ENCODE results near the gene NOC3L. TPM values are rescaled to one million over a fixed set of nuclear protein-coding genes. Genes with fewer than 3 reads are reported as not detected.
"Not testable (repeated sequence)": the region's sequence is repeated elsewhere in the genome, so short reads cannot be mapped to it uniquely, and the experiment has no call there.

NOC3L gene
- 32.6 TPM for total RNA-seq

GRCh38 chr10:94362360-94363250, at the start of gene NOC3L:
Gene NOC3L (minus strand): TSS chr10:94362939. CDS start chr10:94362838, 101 bp downstream.
- peak; percentile 94 for DNase-seq

GRCh38 chr10:94412449-94412848, 49.7 kb upstream of the NOC3L start:
- DNase-seq: no peak

- no peak for DNase-seq
These were observed 48.6 kb upstream of the NOC3L start for GRCh38 chr10:94411304-94411703.

- no peak for DNase-seq
These were observed 46.4 kb upstream of the NOC3L start for GRCh38 chr10:94409021-94409657.

GRCh38 chr10:94407668-94408067, 44.9 kb upstream of the NOC3L start:
- no peak for DNase-seq

GRCh38 chr10:94405406-94405805, 42.7 kb upstream of the NOC3L start:
- no peak for DNase-seq

- peak; percentile 26 for DNase-seq
These were observed 40.9 kb upstream of the NOC3L start for GRCh38 chr10:94403380-94404213.

- peak; percentile 53 for DNase-seq
These were observed 40.2 kb upstream of the NOC3L start for GRCh38 chr10:94402843-94403379.

- peak; percentile 97 for DNase-seq
These were observed 39.6 kb upstream of the NOC3L start, which contains the start of gene TBC1D12 for GRCh38 chr10:94402204-94402842. Gene TBC1D12 (plus strand): TSS chr10:94402541. CDS start chr10:94402614, 73 bp downstream.

- DNase-seq: no peak
These were observed 36.0 kb upstream of the NOC3L start for GRCh38 chr10:94398762-94399161.

GRCh38 chr10:94397549-94398370, 35.0 kb upstream of the NOC3L start:
- DNase-seq: no peak

- not testable (repeated sequence) for DNase-seq
These were observed 29.4 kb upstream of the NOC3L start for GRCh38 chr10:94392117-94392516.

GRCh38 chr10:94385733-94386132, 23.0 kb upstream of the NOC3L start:
- not testable (repeated sequence) for DNase-seq

GRCh38 chr10:94383530-94383929, 20.8 kb upstream of the NOC3L start:
- DNase-seq: no peak

- no peak for DNase-seq
These were observed 14.1 kb upstream of the NOC3L start for GRCh38 chr10:94376865-94377264.

GRCh38 chr10:94375374-94375773, 12.6 kb upstream of the NOC3L start:
- DNase-seq: no peak

- peak; percentile 2 for DNase-seq
These were observed 7.8 kb upstream of the NOC3L start for GRCh38 chr10:94370501-94370900.

GRCh38 chr10:94366382-94366781, 3.6 kb upstream of the NOC3L start:
- DNase-seq: no peak

- no peak for DNase-seq
These were observed 1.7 kb upstream of the NOC3L start for GRCh38 chr10:94364482-94364881.

GRCh38 chr10:94363251-94363565, 469 bp upstream of the NOC3L start:
- no peak for DNase-seq

GRCh38 chr10:94361171-94361794, 1.5 kb downstream of the NOC3L start:
- DNase-seq: no peak

Data from occipital lobe (tissue), 2 donors.